PC-9 (cell line): ENCODE results near the gene CCDC170. TPM values are rescaled to one million over a fixed set of nuclear protein-coding genes. Genes with fewer than 3 reads are reported as not detected.

Experiments used
- BruUV-seq: library from RNA; stranded (reverse); fragments of 400-500 nt; replicated peaks from 2 replicates; lab custom pipeline; 2021; lab: Mats Ljungman, UMichigan
- CTCF ChIA-PET: fragments of 300-600 bp; sonication (Branson Sonifier 250); formaldehyde crosslinking; loops from one replicate; lab custom pipeline; 2022; ENCODE audit warnings: antibody characterized with exemption; lab: Charles Lee
- POLR2A ChIA-PET: fragments of 300-600 bp; sonication (Branson Sonifier 250); formaldehyde crosslinking; loops from one replicate; lab custom pipeline; 2022; ENCODE audit warnings: antibody characterized with exemption; ENCODE audit not compliant: unreplicated experiment; lab: Charles Lee
- DNase-seq, 2 experiments: peaks; one replicate each; pipeline versions ENCODE4 v3.0.0 to v3.0.0-alpha.2; 2015 to 2022; ENCODE audit warnings: mixed read lengths in 1 of 2
- H2AFZ ChIP-seq: fragments of 200-600 bp; sonication (generic); 2 replicates; pipeline ENCODE4 v1.8.1; 2017; ENCODE audit warnings: antibody characterized with exemption
- H3F3A ChIP-seq: fragments of 200-600 bp; sonication (generic); 2 replicates; pipeline ENCODE4 v1.8.1; 2017; ENCODE audit warnings: antibody characterized with exemption, mild to moderate bottlenecking, low read depth; ENCODE audit not compliant: insufficient read depth
- H3K27ac ChIP-seq: fragments of 200-600 bp; sonication (generic); 2 replicates; pipeline ENCODE4 v1.6.1; 2016; ENCODE audit warnings: mixed run types
- H3K27me3 ChIP-seq: fragments of 200-600 bp; sonication (generic); 2 replicates; pipeline ENCODE4 v1.6.1; 2016; ENCODE audit warnings: low read depth, mixed run types; ENCODE audit not compliant: insufficient read depth
- H3K36me3 ChIP-seq: fragments of 200-600 bp; sonication (generic); 2 replicates; pipeline ENCODE4 v1.6.1; 2016; ENCODE audit warnings: low read depth, mixed run types
- H3K4me1 ChIP-seq: fragments of 200-600 bp; sonication (generic); replicated peaks from 2 replicates; pipeline ENCODE4 v1.6.1; 2016; ENCODE audit warnings: mixed run types; ENCODE audit not compliant: insufficient read depth
- H3K4me2 ChIP-seq: fragments of 200-600 bp; sonication (generic); 2 replicates; pipeline ENCODE4 v1.6.1; 2017; ENCODE audit warnings: mixed run types
- H3K4me3 ChIP-seq: fragments of 200-600 bp; sonication (generic); 2 replicates; pipeline ENCODE4 v1.6.1; 2016; ENCODE audit warnings: mixed run types
- H3K79me2 ChIP-seq: fragments of 200-600 bp; sonication (generic); 2 replicates; pipeline ENCODE4 v1.6.1; 2017; ENCODE audit warnings: low read depth, mixed run types
- H3K9me2 ChIP-seq: fragments of 200-600 bp; sonication (generic); 2 replicates; pipeline ENCODE4 v1.8.1; 2017; ENCODE audit warnings: mild to moderate bottlenecking; ENCODE audit not compliant: insufficient read depth
- H3K9me3 ChIP-seq: fragments of 200-600 bp; sonication (generic); 2 replicates; pipeline ENCODE4 v1.8.1; 2016; ENCODE audit warnings: low read depth; ENCODE audit not compliant: insufficient read depth
- H4K20me1 ChIP-seq: fragments of 200-600 bp; sonication (generic); 2 replicates; pipeline ENCODE4 v1.8.1; 2017; ENCODE audit not compliant: insufficient read depth
- CTCF ChIP-seq: fragments of 200-600 bp; sonication (generic); conservative IDR thresholded peaks from 2 replicates; pipeline ENCODE4 v1.6.1; 2017; ENCODE audit warnings: mixed run types, antibody characterized with exemption, mild to moderate bottlenecking, moderate library complexity
- EZH2 ChIP-seq: fragments of 200-600 bp; sonication (generic); IDR thresholded peaks from 2 replicates; pipeline ENCODE4 v1.8.0; 2017; ENCODE audit warnings: antibody characterized with exemption, low read depth
- intact Hi-C: fragments of 100-400 bp; cut with micrococcal nuclease; formaldehyde crosslinking; loops from one replicate; pipeline ENCODE4 v1.10.0; 2022; ENCODE audit not compliant: unreplicated experiment
- total RNA-seq: library from RNA; stranded (reverse); gene quantifications from 2 replicates; pipeline ENCODE4 v1.2.3, GENCODE V29; 2021

CCDC170 gene
- total RNA-seq, 1 experiment from 2014 or later, result 1.6 TPM

- H4K20me1 ChIP-seq, result no peaks in the 10 kb centered on the region
- DNase-seq, result no peak
- intact Hi-C loops, result no loop called here
- H3K4me3 ChIP-seq, result no peak overlapping the region
- no peak overlapping the region for H3K27ac ChIP-seq
- no peaks in the 10 kb centered on the region for H3K36me3 ChIP-seq
- H3K79me2 ChIP-seq, result no peaks in the 10 kb centered on the region
- H3K9me2 ChIP-seq, result no peaks in the 10 kb centered on the region
- H3K4me1 ChIP-seq, result no peaks in the 10 kb centered on the region
- no peak overlapping the region for H3K4me2 ChIP-seq
- TF ChIP-seq CTCF (no peak), EZH2 (no peak)
- ChIA-PET POLR2A (no interaction called here), CTCF (no interaction called here)
- BruUV-seq, result no TSS peak
- H3K9me3 ChIP-seq, result no peaks in the 10 kb centered on the region
- H3K27me3 ChIP-seq, result no peaks in the 10 kb centered on the region
- no peak overlapping the region for H2AFZ ChIP-seq
- no peaks in the 10 kb centered on the region for H3F3A ChIP-seq
These were observed 91.9 kb downstream of the CCDC170 start for GRCh38 chr6:151585741-151586140.

GRCh38 chr6:151589667-151590066, 95.8 kb downstream of the CCDC170 start:
- no peak overlapping the region for H2AFZ ChIP-seq
- no peaks in the 10 kb centered on the region for H3K27me3 ChIP-seq
- H3K27ac ChIP-seq, result no peak overlapping the region
- DNase-seq, result no peak
- intact Hi-C loops, result no loop called here
- H3K4me1 ChIP-seq, result no peaks in the 10 kb centered on the region
- no peak overlapping the region for H3K4me2 ChIP-seq
- H3K9me3 ChIP-seq, result no peaks in the 10 kb centered on the region
- H3F3A ChIP-seq, result no peaks in the 10 kb centered on the region
- no peaks in the 10 kb centered on the region for H3K9me2 ChIP-seq
- no peak overlapping the region for H3K4me3 ChIP-seq
- no TSS peak for BruUV-seq
- TF ChIP-seq CTCF, result no peak
- no peak for TF ChIP-seq EZH2
- no peaks in the 10 kb centered on the region for H4K20me1 ChIP-seq
- ChIA-PET POLR2A (no interaction called here), CTCF (no interaction called here)
- H3K79me2 ChIP-seq, result no peaks in the 10 kb centered on the region
- no peaks in the 10 kb centered on the region for H3K36me3 ChIP-seq

- Histone ChIP-seq H3F3A (no peaks in the 10 kb centered on the region), H3K27me3 (no peaks in the 10 kb centered on the region), H3K4me2 (no peak overlapping the region), H4K20me1 (no peaks in the 10 kb centered on the region), H3K4me1 (no peaks in the 10 kb centered on the region), H3K9me2 (no peaks in the 10 kb centered on the region), H3K4me3 (no peak overlapping the region), H3K27ac (no peak overlapping the region), H3K79me2 (no peaks in the 10 kb centered on the region), H2AFZ (no peak overlapping the region), H3K36me3 (no peaks in the 10 kb centered on the region), H3K9me3 (no peaks in the 10 kb centered on the region)
- DNase-seq, result no peak
- no TSS peak for BruUV-seq
- TF ChIP-seq EZH2, result no peak
- TF ChIP-seq CTCF, result no peak
- ChIA-PET POLR2A (no interaction called here), CTCF (no interaction called here)
- intact Hi-C loops, result no loop called here
These were observed 96.9 kb downstream of the CCDC170 start for GRCh38 chr6:151590742-151591141.
